Right lobe of liver (tissue), 4 donors: ENCODE measurements around the gene C5.

ENCODE experiments used
- CTCF ChIP-seq, 4 donors: fragments of 200-600 bp in 3 of 4; fragments of 450-650 bp in 1 of 4; IDR thresholded peaks; one replicate each; pipeline versions ENCODE4 v1.5.1 to v1.8.0; 2016 to 2022; ENCODE audit warnings: antibody characterized with exemption in 4 of 4, mild to moderate bottlenecking in 2 of 4
- POLR2A ChIP-seq: fragments of 450-650 bp; IDR thresholded peaks from one replicate; pipeline ENCODE4 v1.6.1; 2017; ENCODE audit warnings: antibody characterized with exemption, mild to moderate bottlenecking
- donor health status: DM: no; HTN: no; CAD: no.
- donor health status: DM: no; HTN: no; CAD: no.
- donor health status: DM: no; HTN: yes; CAD: no.

GRCh38 chr9:120936011-120936763 lies 113.9 kb downstream of the C5 start:
- TF ChIP-seq CTCF (IDR thresholded peaks at IDR 0.05) (peak; percentile 89 to 95 (median 92)), POLR2A (no peak)
